Mononuclear cell (primary cell): ENCODE data around the gene TEAD1. TPM values are rescaled to one million over a fixed set of nuclear protein-coding genes. Genes with fewer than 3 reads are reported as not detected.

Source experiments
- H3K27me3 ChIP-seq: 2 replicates; pipeline ENCODE4 v1.6.0; 2011; ENCODE audit warnings: low read length, control low read depth; ENCODE audit not compliant: insufficient read depth
- H3K4me1 ChIP-seq: 2 replicates; pipeline ENCODE4 v1.5.1; 2011; ENCODE audit warnings: mild to moderate bottlenecking, low read length, control low read depth; ENCODE audit not compliant: insufficient read depth
- H3K4me3 ChIP-seq: 2 replicates; pipeline ENCODE4 v1.5.1; 2011; ENCODE audit warnings: mild to moderate bottlenecking, low read length, moderate library complexity
- H3K9me3 ChIP-seq: 2 replicates; pipeline ENCODE4 v1.5.1; 2011; ENCODE audit warnings: low read depth, mild to moderate bottlenecking, control low read depth, low read length
- total RNA-seq: library from RNA; depleted of rRNA; stranded (reverse); fragments of >200 nt; gene quantifications from one replicate; pipeline ENCODE4 v1.2.3, GENCODE V29; 2012

TEAD1 gene
- total RNA-seq, 1 donor = not detected

- Histone ChIP-seq H3K4me3 (no peak overlapping the region), H3K27me3 (no peaks in the 10 kb centered on the region), H3K9me3 (no peaks in the 10 kb centered on the region), H3K4me1 (peaks cover 17% of the 10 kb centered on the region)
Measured at GRCh38 chr11:12888525-12889158, 214.4 kb downstream of the TEAD1 start.

GRCh38 chr11:12889243-12889642 lies 215.0 kb downstream of the TEAD1 start:
- H3K27me3 ChIP-seq = no peaks in the 10 kb centered on the region
- H3K4me1 ChIP-seq = peaks cover 17% of the 10 kb centered on the region
- no peaks in the 10 kb centered on the region for H3K9me3 ChIP-seq
- no peak overlapping the region for H3K4me3 ChIP-seq

- H3K27me3 ChIP-seq = no peaks in the 10 kb centered on the region
- peaks cover 17% of the 10 kb centered on the region for H3K4me1 ChIP-seq
- H3K4me3 ChIP-seq = no peak overlapping the region
- no peaks in the 10 kb centered on the region for H3K9me3 ChIP-seq
Measured at GRCh38 chr11:12890476-12890875, 216.3 kb downstream of the TEAD1 start.

GRCh38 chr11:12893787-12894672 lies 219.8 kb downstream of the TEAD1 start:
- Histone ChIP-seq H3K4me3 (no peak overlapping the region), H3K27me3 (no peaks in the 10 kb centered on the region), H3K4me1 (peaks cover 13% of the 10 kb centered on the region), H3K9me3 (no peaks in the 10 kb centered on the region)

- Histone ChIP-seq H3K27me3 (no peaks in the 10 kb centered on the region), H3K9me3 (no peaks in the 10 kb centered on the region), H3K4me1 (no peaks in the 10 kb centered on the region), H3K4me3 (no peak overlapping the region)
Measured at GRCh38 chr11:12897390-12897789, 223.2 kb downstream of the TEAD1 start.

- H3K4me1 ChIP-seq = no peaks in the 10 kb centered on the region
- no peak overlapping the region for H3K4me3 ChIP-seq
- no peaks in the 10 kb centered on the region for H3K27me3 ChIP-seq
- H3K9me3 ChIP-seq = no peaks in the 10 kb centered on the region
Measured at GRCh38 chr11:12897867-12898266, 223.6 kb downstream of the TEAD1 start.

GRCh38 chr11:12900496-12900895 lies 226.3 kb downstream of the TEAD1 start:
- H3K4me3 ChIP-seq = no peak overlapping the region
- no peaks in the 10 kb centered on the region for H3K9me3 ChIP-seq
- no peaks in the 10 kb centered on the region for H3K27me3 ChIP-seq
- no peaks in the 10 kb centered on the region for H3K4me1 ChIP-seq

- H3K9me3 ChIP-seq = no peaks in the 10 kb centered on the region
- no peaks in the 10 kb centered on the region for H3K27me3 ChIP-seq
- H3K4me1 ChIP-seq = no peaks in the 10 kb centered on the region
- H3K4me3 ChIP-seq = no peak overlapping the region
Measured at GRCh38 chr11:12901272-12901671, 227.1 kb downstream of the TEAD1 start.

- H3K9me3 ChIP-seq = no peaks in the 10 kb centered on the region
- H3K4me3 ChIP-seq = no peak overlapping the region
- no peaks in the 10 kb centered on the region for H3K4me1 ChIP-seq
- no peaks in the 10 kb centered on the region for H3K27me3 ChIP-seq
Measured at GRCh38 chr11:12901874-12902481, 227.8 kb downstream of the TEAD1 start.

GRCh38 chr11:12902791-12903486 lies 228.7 kb downstream of the TEAD1 start:
- Histone ChIP-seq H3K27me3 (no peaks in the 10 kb centered on the region), H3K4me3 (no peak overlapping the region), H3K9me3 (no peaks in the 10 kb centered on the region), H3K4me1 (no peaks in the 10 kb centered on the region)

GRCh38 chr11:12905435-12905834 lies 231.2 kb downstream of the TEAD1 start:
- no peaks in the 10 kb centered on the region for H3K9me3 ChIP-seq
- no peaks in the 10 kb centered on the region for H3K4me1 ChIP-seq
- no peak overlapping the region for H3K4me3 ChIP-seq
- no peaks in the 10 kb centered on the region for H3K27me3 ChIP-seq

GRCh38 chr11:12906501-12906900 lies 232.3 kb downstream of the TEAD1 start:
- no peaks in the 10 kb centered on the region for H3K27me3 ChIP-seq
- no peak overlapping the region for H3K4me3 ChIP-seq
- no peaks in the 10 kb centered on the region for H3K9me3 ChIP-seq
- no peaks in the 10 kb centered on the region for H3K4me1 ChIP-seq

- no peaks in the 10 kb centered on the region for H3K27me3 ChIP-seq
- H3K9me3 ChIP-seq = no peaks in the 10 kb centered on the region
- H3K4me3 ChIP-seq = no peak overlapping the region
- H3K4me1 ChIP-seq = no peaks in the 10 kb centered on the region
Measured at GRCh38 chr11:12909879-12910278, 235.7 kb downstream of the TEAD1 start.

- H3K9me3 ChIP-seq = no peaks in the 10 kb centered on the region
- no peaks in the 10 kb centered on the region for H3K4me1 ChIP-seq
- no peak overlapping the region for H3K4me3 ChIP-seq
- no peaks in the 10 kb centered on the region for H3K27me3 ChIP-seq
Measured at GRCh38 chr11:12914400-12914912, 240.2 kb downstream of the TEAD1 start.

GRCh38 chr11:12915093-12915492 lies 240.9 kb downstream of the TEAD1 start:
- H3K4me1 ChIP-seq = no peaks in the 10 kb centered on the region
- H3K4me3 ChIP-seq = no peak overlapping the region
- no peaks in the 10 kb centered on the region for H3K9me3 ChIP-seq

More at GRCh38 chr11:12915093-12915492, 240.9 kb downstream of the TEAD1 start:
- no peaks in the 10 kb centered on the region for H3K27me3 ChIP-seq
